Gastrocnemius medialis (tissue), 4 donors: ENCODE results near the gene GNB1. TPM values are rescaled to one million over a fixed set of nuclear protein-coding genes. Genes with fewer than 3 reads are reported as not detected.
A peak's percentile ranks its signal among the peaks of the same experiment; 100 is the strongest.

ENCODE experiments used
- ATAC-seq, 2 donors: fragments of 150-250 bp; one replicate each; pipeline ENCODE4 v1.9.1; 2016
- DNase-seq, 2 donors: peaks; one replicate each; pipeline ENCODE4 v3.0.0-alpha.2; 2019
- H3K27ac ChIP-seq, 4 donors: fragments of 200-600 bp; sonication (generic); 1 replicate in 1 of 4; 2 replicates in 3 of 4; pipeline ENCODE4 v1.5.1; 2016 to 2018; ENCODE audit warnings: mild to moderate bottlenecking in 2 of 4, moderate library complexity in 1 of 4
- H3K27me3 ChIP-seq, 3 donors: fragments of 200-600 bp; sonication (generic) in 2 of 3; 1 replicate in 1 of 3; 2 replicates in 2 of 3; pipeline versions ENCODE4 v1.5.1 to v1.6.0; 2016 to 2019; ENCODE audit warnings: mild to moderate bottlenecking in 1 of 3, moderate library complexity in 1 of 3
- H3K36me3 ChIP-seq, 2 donors: fragments of 200-600 bp; sonication (generic) in 1 of 2; one replicate each; pipeline ENCODE4 v1.5.1; 2017 to 2018
- H3K4me1 ChIP-seq, 2 donors: fragments of 200-600 bp; sonication (generic) in 1 of 2; one replicate each; pipeline ENCODE4 v1.5.1; 2016 to 2017; ENCODE audit warnings: mild to moderate bottlenecking in 2 of 2
- H3K4me3 ChIP-seq, 4 donors: fragments of 200-600 bp; sonication (generic) in 3 of 4; 1 replicate in 1 of 4; 2 replicates in 3 of 4; pipeline ENCODE4 v1.5.1; 2016 to 2019; ENCODE audit warnings: mild to moderate bottlenecking in 2 of 4
- H3K9me3 ChIP-seq, 3 donors: fragments of 200-600 bp; sonication (generic) in 2 of 3; 1 replicate in 1 of 3; 2 replicates in 2 of 3; pipeline ENCODE4 v1.5.1; 2016 to 2019
- CTCF ChIP-seq, 5 experiments: fragments of 450-650 bp in 3 of 5; fragments of 200-600 bp in 2 of 5; sonication (generic) in 2 of 5; IDR thresholded peaks in 4 of 5; conservative IDR thresholded peaks in 1 of 5; 1 replicate in 4 of 5; 2 replicates in 1 of 5; pipeline ENCODE4 v1.5.1; 2016 to 2019; ENCODE audit warnings: antibody characterized with exemption in 5 of 5, mild to moderate bottlenecking in 3 of 5, moderate library complexity in 3 of 5
- POLR2A ChIP-seq, 2 donors: fragments of 450-650 bp; IDR thresholded peaks; one replicate each; pipeline ENCODE4 v1.6.1; 2017; ENCODE audit warnings: antibody characterized with exemption in 2 of 2, mild to moderate bottlenecking in 2 of 2, moderate library complexity in 2 of 2
- in situ Hi-C, 4 donors: fragments of 200-750 bp; cut with MboI; loops; one replicate each; pipeline versions ENCODE4 v1.15.0 to v1.8.0; 2017; ENCODE audit warnings: low sequenced_read_pairs in 4 of 4
- intact Hi-C: fragments of 100-400 bp; cut with DNase I; formaldehyde crosslinking; loops from one replicate; pipeline ENCODE4 v1.15.1; 2023; ENCODE audit warnings: low total_unique reads
- total RNA-seq, 4 donors: library from RNA; depleted of rRNA; stranded (reverse); fragments of >200 nt; gene quantifications; one replicate each; pipeline versions ENCODE4 v1.1.0 to v1.2.3, GENCODE V29; 2016

Gene GNB1
- total RNA-seq, result 10 to 100 TPM; 29.9 to 44.1 (median 37.2) TPM

- peak; percentile 87 to 89 for ATAC-seq
- intact Hi-C loops, result loop anchor here (1.0 to 5.0 kb wide), 3 partner anchors 19 to 112 kb away; partner anchors contain the start of gene NADK
- TF ChIP-seq CTCF (IDR thresholded peaks at IDR 0.05 in 4 of 5, conservative IDR thresholded peaks at IDR 0.05 in 1 of 5) (peak in 1 of 5 experiments; percentile 5), POLR2A (IDR thresholded peaks at IDR 0.05) (peak; percentile 72 to 75)
Measured at GRCh38 chr1:1890506-1891348, at the start of gene GNB1. TSS of gene GNB1 (minus strand) at chr1:1891087. CDS start at chr1:1825453, 65,634 bp downstream.

GRCh38 chr1:1940123-1940425 is 49.2 kb upstream of the GNB1 start:
- ATAC-seq (no peak), DNase-seq (no peak)
- Histone ChIP-seq H3K27ac (no peak overlapping the region), H3K27me3 (peaks cover 4 to 17% (median 8%) of the 10 kb centered on the region in 3 donors), H3K4me3 (no peak overlapping the region), H3K9me3 (no peaks in the 10 kb centered on the region), H3K36me3 (no peaks in the 10 kb centered on the region), H3K4me1 (peaks cover 0 to 3% of the 10 kb centered on the region in 2 donors)
- TF ChIP-seq POLR2A (IDR thresholded peaks at IDR 0.05) (no peak), CTCF (IDR thresholded peaks at IDR 0.05 in 4 of 5, conservative IDR thresholded peaks at IDR 0.05 in 1 of 5) (no peak)
- intact Hi-C loops (no loop called here), in situ Hi-C loops (loop anchor here in 1 of 4 donors (10.0 kb wide), 1 partner anchor 105 kb away; no protein-coding TSS in a partner anchor)

More at GRCh38 chr1:1890506-1891348, at the start of gene GNB1:
- H3K27ac ChIP-seq, result peak within 1 kb of the TSS; percentile 87 to 97 (median 96)
- H3K36me3 ChIP-seq, result no peaks in the 10 kb centered on the region
- DNase-seq, result peak; percentile 68 to 80
- H3K27me3 ChIP-seq, result no peaks in the 10 kb centered on the region
- H3K4me1 ChIP-seq, result peaks cover 49 to 63% of the 10 kb centered on the region in 2 donors
- H3K9me3 ChIP-seq, result no peaks in the 10 kb centered on the region
- H3K4me3 ChIP-seq, result peak within 1 kb of the TSS; percentile 74 to 82 (median 80)
- in situ Hi-C loops, result loop anchor here in 1 of 4 donors (25.0 kb wide), 1 partner anchor 128 kb away; no protein-coding TSS in a partner anchor

- Histone ChIP-seq H3K27me3 (peaks cover 4 to 17% (median 8%) of the 10 kb centered on the region in 3 donors), H3K4me3 (no peak overlapping the region), H3K4me1 (peaks cover 0 to 3% of the 10 kb centered on the region in 2 donors), H3K9me3 (no peaks in the 10 kb centered on the region), H3K27ac (no peak overlapping the region), H3K36me3 (no peaks in the 10 kb centered on the region)
- DNase-seq (no peak), ATAC-seq (no peak)
- TF ChIP-seq CTCF (IDR thresholded peaks at IDR 0.05 in 4 of 5, conservative IDR thresholded peaks at IDR 0.05 in 1 of 5) (no peak), POLR2A (IDR thresholded peaks at IDR 0.05) (no peak)
- in situ Hi-C loops, result loop anchor here in 1 of 4 donors (10.0 kb wide), 1 partner anchor 105 kb away; no protein-coding TSS in a partner anchor
- intact Hi-C loops, result no loop called here
Measured at GRCh38 chr1:1939296-1940122, 48.6 kb upstream of the GNB1 start.

GRCh38 chr1:1938613-1939295 is 47.9 kb upstream of the GNB1 start:
- in situ Hi-C loops (no loop called here), intact Hi-C loops (no loop called here)
- H3K4me3 ChIP-seq, result no peak overlapping the region
- H3K27ac ChIP-seq, result no peak overlapping the region
- H3K27me3 ChIP-seq, result peaks cover 4 to 15% (median 8%) of the 10 kb centered on the region in 3 donors
- no peaks in the 10 kb centered on the region for H3K36me3 ChIP-seq
- no peaks in the 10 kb centered on the region for H3K4me1 ChIP-seq
- ATAC-seq, result no peak
- TF ChIP-seq POLR2A (IDR thresholded peaks at IDR 0.05) (no peak), CTCF (IDR thresholded peaks at IDR 0.05 in 4 of 5, conservative IDR thresholded peaks at IDR 0.05 in 1 of 5) (no peak)
- no peaks in the 10 kb centered on the region for H3K9me3 ChIP-seq
- DNase-seq, result no peak
